Liver (tissue), 9 donors: ENCODE measurements around the gene PRDM1. TPM values are rescaled to one million over a fixed set of nuclear protein-coding genes. Genes with fewer than 3 reads are reported as not detected.

ENCODE experiments used
- DNase-seq: peaks from one replicate; pipeline ENCODE4 v3.0.0-alpha.2; 2017; ENCODE audit warnings: low spot score
- H3K27ac ChIP-seq, 2 donors: one replicate each; pipeline ENCODE4 v1.7.0; 2013; ENCODE audit warnings: inconsistent platforms in 2 of 2, low read length in 2 of 2, control low read depth in 1 of 2, low read depth in 1 of 2, mild to moderate bottlenecking in 1 of 2
- H3K27me3 ChIP-seq, 4 donors: one replicate each; pipeline versions ENCODE4 v1.6.1 to v1.7.0; 2013; ENCODE audit warnings: low read length in 3 of 4, inconsistent platforms in 1 of 4, mild to moderate bottlenecking in 1 of 4, moderate library complexity in 1 of 4; ENCODE audit not compliant: control insufficient read depth in 4 of 4, insufficient read depth in 4 of 4
- H3K36me3 ChIP-seq, 4 donors: one replicate each; pipeline versions ENCODE4 v1.6.1 to v1.7.0; 2013; ENCODE audit warnings: low read length in 3 of 4, mild to moderate bottlenecking in 3 of 4, low read depth in 1 of 4, moderate library complexity in 1 of 4; ENCODE audit not compliant: control insufficient read depth in 4 of 4, insufficient read depth in 3 of 4
- H3K4me1 ChIP-seq, 4 donors: one replicate each; pipeline versions ENCODE4 v1.6.1 to v1.7.0; 2013; ENCODE audit warnings: low read length in 3 of 4, mild to moderate bottlenecking in 3 of 4, moderate library complexity in 1 of 4; ENCODE audit not compliant: control insufficient read depth in 4 of 4, insufficient read depth in 4 of 4
- H3K4me3 ChIP-seq, 3 donors: one replicate each; pipeline versions ENCODE4 v1.6.1 to v1.7.0; 2013; ENCODE audit warnings: low read length in 3 of 3, control low read depth in 1 of 3, low read depth in 1 of 3, mild to moderate bottlenecking in 1 of 3
- H3K9ac ChIP-seq, 2 donors: one replicate each; pipeline ENCODE4 v1.7.0; 2013; ENCODE audit warnings: low read length in 2 of 2, mild to moderate bottlenecking in 2 of 2, moderate library complexity in 2 of 2, control low read depth in 1 of 2, low read depth in 1 of 2
- H3K9me3 ChIP-seq, 4 donors: one replicate each; pipeline versions ENCODE4 v1.6.1 to v1.7.0; 2013; ENCODE audit warnings: low read length in 3 of 4; ENCODE audit not compliant: control insufficient read depth in 4 of 4
- EGR1 ChIP-seq, 2 donors: IDR thresholded peaks; 2 replicates each; pipeline ENCODE4 v1.6.1; 2016 to 2018; ENCODE audit warnings: antibody characterized with exemption in 2 of 2, low read depth in 2 of 2
- FOXA1 ChIP-seq: IDR thresholded peaks from 2 replicates; pipeline ENCODE4 v1.6.1; 2016; ENCODE audit warnings: antibody characterized with exemption
- GABPA ChIP-seq, 2 donors: IDR thresholded peaks in 1 of 2; conservative IDR thresholded peaks in 1 of 2; 2 replicates each; pipeline ENCODE4 v1.6.1; 2016; ENCODE audit warnings: antibody characterized with exemption in 2 of 2, mild to moderate bottlenecking in 1 of 2, moderate library complexity in 1 of 2
- HNF4A ChIP-seq, 2 donors: conservative IDR thresholded peaks; 2 replicates each; pipeline ENCODE4 v1.6.1; 2016; ENCODE audit warnings: antibody characterized with exemption in 2 of 2, mild to moderate bottlenecking in 2 of 2
- HNF4G ChIP-seq: IDR thresholded peaks from 2 replicates; pipeline ENCODE4 v1.6.1; 2016; ENCODE audit warnings: antibody characterized with exemption
- JUND ChIP-seq, 2 donors: IDR thresholded peaks; 2 replicates each; pipeline ENCODE4 v1.6.1; 2016; ENCODE audit warnings: antibody characterized with exemption in 2 of 2
- NR2F2 ChIP-seq: IDR thresholded peaks from 2 replicates; pipeline ENCODE4 v1.6.1; 2016; ENCODE audit warnings: antibody characterized with exemption
- RAD21 ChIP-seq, 2 donors: IDR thresholded peaks; 2 replicates each; pipeline ENCODE4 v1.6.1; 2016; ENCODE audit warnings: antibody characterized with exemption in 2 of 2, mild to moderate bottlenecking in 2 of 2
- RXRA ChIP-seq, 2 donors: IDR thresholded peaks; 2 replicates each; pipeline ENCODE4 v1.6.1; 2017 to 2018; ENCODE audit warnings: antibody characterized with exemption in 2 of 2, mild to moderate bottlenecking in 1 of 2
- SP1 ChIP-seq: IDR thresholded peaks from 2 replicates; pipeline ENCODE4 v1.6.1; 2018; ENCODE audit warnings: antibody characterized with exemption, mild to moderate bottlenecking
- YY1 ChIP-seq: IDR thresholded peaks from 2 replicates; pipeline ENCODE4 v1.6.1; 2016; ENCODE audit warnings: antibody characterized with exemption, mild to moderate bottlenecking
- WGBS: extraction: QIAGEN DNeasy Blood & Tissue Kit; methylation state at CpG from one replicate; pipeline ENCODE4 v1.1.7; 2013; 5-methylcytosine and 5-hydroxymethylcytosine counted together
- polyA plus RNA-seq, 2 donors: library from polyadenylated mRNA; stranded (reverse) in 1 of 2; unstranded in 1 of 2; fragments of 200-250 nt in 1 of 2; fragments of >200 nt in 1 of 2; fragmentation: Nextera tagmentation in 1 of 2; extraction: Ambion mirVana in 1 of 2; gene quantifications; one replicate each; pipeline versions ENCODE4 v1.2.1 to v1.2.3, GENCODE V29; 2013 to 2015
- total RNA-seq, 2 donors: library from RNA; depleted of rRNA; stranded (reverse); fragments of >200 nt; gene quantifications; one replicate each; pipeline ENCODE4 v1.2.3, GENCODE V29; 2014
- TF ChIP-seq, protein P1 (sequence below): IDR thresholded peaks from 2 replicates; pipeline ENCODE4 v1.6.1; 2016; ENCODE audit warnings: antibody characterized with exemption
- TF ChIP-seq, protein P2 (sequence below): fragments of 150-350 bp; IDR thresholded peaks from 2 replicates; pipeline ENCODE4 v1.5.1; 2017; ENCODE audit warnings: improper control_type of control experiment, low read depth, low read length; ENCODE audit not compliant: missing input control
- TF ChIP-seq, protein P3 (sequence below): IDR thresholded peaks from 2 replicates; pipeline ENCODE4 v1.6.1; 2016; ENCODE audit warnings: antibody characterized with exemption
- TF ChIP-seq, protein P4 (sequence below): IDR thresholded peaks from 2 replicates; pipeline ENCODE4 v1.6.1; 2016; ENCODE audit warnings: antibody characterized with exemption, mild to moderate bottlenecking
- donor health status: healthy.
- donor health status: healthy.
- donor health status: healthy.
- donor health status: healthy.
- donor health status: healthy.

The PRDM1 gene
- total and polyA plus RNA-seq, 4 donors = 0.37 to 2.8 (median 0.65) TPM

DNA sequence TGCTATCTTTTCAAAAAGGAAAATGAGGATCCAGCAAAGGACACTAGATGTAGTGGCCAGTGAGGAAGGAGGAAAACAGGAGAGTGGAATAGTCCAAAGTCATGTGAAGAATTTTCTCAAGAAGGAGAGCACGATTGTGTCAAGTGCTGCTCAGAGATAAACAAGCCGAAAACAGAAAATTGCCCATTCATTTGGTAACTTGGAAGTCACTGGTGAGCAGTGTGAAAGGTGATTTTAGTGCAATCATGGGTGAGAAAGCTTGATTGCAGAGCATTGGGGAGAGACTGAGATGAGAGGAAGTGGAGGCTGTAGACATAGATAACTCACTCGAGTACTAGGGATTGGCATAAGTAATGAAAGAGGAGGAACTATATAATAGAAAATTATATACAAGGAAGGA is 26.0 kb upstream of the PRDM1 start:
- Histone ChIP-seq H3K9me3 (no peaks in the 10 kb centered on the region), H3K4me3 (no peak overlapping the region), H3K36me3 (no peaks in the 10 kb centered on the region), H3K27ac (no peak overlapping the region), H3K4me1 (peaks cover 0 to 4% (median 0%) of the 10 kb centered on the region in 4 donors), H3K27me3 (peaks cover 0 to 8% (median 0%) of the 10 kb centered on the region in 4 donors), H3K9ac (no peak overlapping the region)
- DNase-seq = no peak
- 70% methylated on average over 3 of the region's 3 CpGs for WGBS
- no peak for TF ChIP-seq SP1
- no peak for TF ChIP-seq RAD21 (IDR thresholded peaks at IDR 0.05)
- TF ChIP-seq, protein P1, sequence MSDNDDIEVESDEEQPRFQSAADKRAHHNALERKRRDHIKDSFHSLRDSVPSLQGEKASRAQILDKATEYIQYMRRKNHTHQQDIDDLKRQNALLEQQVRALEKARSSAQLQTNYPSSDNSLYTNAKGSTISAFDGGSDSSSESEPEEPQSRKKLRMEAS = no peak
- TF ChIP-seq HNF4A (conservative IDR thresholded peaks at IDR 0.05) = no peak
- no peak for TF ChIP-seq JUND (IDR thresholded peaks at IDR 0.05)
- TF ChIP-seq, protein P2, sequence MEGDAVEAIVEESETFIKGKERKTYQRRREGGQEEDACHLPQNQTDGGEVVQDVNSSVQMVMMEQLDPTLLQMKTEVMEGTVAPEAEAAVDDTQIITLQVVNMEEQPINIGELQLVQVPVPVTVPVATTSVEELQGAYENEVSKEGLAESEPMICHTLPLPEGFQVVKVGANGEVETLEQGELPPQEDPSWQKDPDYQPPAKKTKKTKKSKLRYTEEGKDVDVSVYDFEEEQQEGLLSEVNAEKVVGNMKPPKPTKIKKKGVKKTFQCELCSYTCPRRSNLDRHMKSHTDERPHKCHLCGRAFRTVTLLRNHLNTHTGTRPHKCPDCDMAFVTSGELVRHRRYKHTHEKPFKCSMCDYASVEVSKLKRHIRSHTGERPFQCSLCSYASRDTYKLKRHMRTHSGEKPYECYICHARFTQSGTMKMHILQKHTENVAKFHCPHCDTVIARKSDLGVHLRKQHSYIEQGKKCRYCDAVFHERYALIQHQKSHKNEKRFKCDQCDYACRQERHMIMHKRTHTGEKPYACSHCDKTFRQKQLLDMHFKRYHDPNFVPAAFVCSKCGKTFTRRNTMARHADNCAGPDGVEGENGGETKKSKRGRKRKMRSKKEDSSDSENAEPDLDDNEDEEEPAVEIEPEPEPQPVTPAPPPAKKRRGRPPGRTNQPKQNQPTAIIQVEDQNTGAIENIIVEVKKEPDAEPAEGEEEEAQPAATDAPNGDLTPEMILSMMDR = no peak
- no peak for TF ChIP-seq EGR1 (IDR thresholded peaks at IDR 0.05; ENCODE audit: low read depth in 2 of 2)
- no peak for TF ChIP-seq YY1
- TF ChIP-seq, protein P3, sequence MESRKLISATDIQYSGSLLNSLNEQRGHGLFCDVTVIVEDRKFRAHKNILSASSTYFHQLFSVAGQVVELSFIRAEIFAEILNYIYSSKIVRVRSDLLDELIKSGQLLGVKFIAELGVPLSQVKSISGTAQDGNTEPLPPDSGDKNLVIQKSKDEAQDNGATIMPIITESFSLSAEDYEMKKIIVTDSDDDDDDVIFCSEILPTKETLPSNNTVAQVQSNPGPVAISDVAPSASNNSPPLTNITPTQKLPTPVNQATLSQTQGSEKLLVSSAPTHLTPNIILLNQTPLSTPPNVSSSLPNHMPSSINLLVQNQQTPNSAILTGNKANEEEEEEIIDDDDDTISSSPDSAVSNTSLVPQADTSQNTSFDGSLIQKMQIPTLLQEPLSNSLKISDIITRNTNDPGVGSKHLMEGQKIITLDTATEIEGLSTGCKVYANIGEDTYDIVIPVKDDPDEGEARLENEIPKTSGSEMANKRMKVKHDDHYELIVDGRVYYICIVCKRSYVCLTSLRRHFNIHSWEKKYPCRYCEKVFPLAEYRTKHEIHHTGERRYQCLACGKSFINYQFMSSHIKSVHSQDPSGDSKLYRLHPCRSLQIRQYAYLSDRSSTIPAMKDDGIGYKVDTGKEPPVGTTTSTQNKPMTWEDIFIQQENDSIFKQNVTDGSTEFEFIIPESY = no peak
- TF ChIP-seq, protein P4, sequence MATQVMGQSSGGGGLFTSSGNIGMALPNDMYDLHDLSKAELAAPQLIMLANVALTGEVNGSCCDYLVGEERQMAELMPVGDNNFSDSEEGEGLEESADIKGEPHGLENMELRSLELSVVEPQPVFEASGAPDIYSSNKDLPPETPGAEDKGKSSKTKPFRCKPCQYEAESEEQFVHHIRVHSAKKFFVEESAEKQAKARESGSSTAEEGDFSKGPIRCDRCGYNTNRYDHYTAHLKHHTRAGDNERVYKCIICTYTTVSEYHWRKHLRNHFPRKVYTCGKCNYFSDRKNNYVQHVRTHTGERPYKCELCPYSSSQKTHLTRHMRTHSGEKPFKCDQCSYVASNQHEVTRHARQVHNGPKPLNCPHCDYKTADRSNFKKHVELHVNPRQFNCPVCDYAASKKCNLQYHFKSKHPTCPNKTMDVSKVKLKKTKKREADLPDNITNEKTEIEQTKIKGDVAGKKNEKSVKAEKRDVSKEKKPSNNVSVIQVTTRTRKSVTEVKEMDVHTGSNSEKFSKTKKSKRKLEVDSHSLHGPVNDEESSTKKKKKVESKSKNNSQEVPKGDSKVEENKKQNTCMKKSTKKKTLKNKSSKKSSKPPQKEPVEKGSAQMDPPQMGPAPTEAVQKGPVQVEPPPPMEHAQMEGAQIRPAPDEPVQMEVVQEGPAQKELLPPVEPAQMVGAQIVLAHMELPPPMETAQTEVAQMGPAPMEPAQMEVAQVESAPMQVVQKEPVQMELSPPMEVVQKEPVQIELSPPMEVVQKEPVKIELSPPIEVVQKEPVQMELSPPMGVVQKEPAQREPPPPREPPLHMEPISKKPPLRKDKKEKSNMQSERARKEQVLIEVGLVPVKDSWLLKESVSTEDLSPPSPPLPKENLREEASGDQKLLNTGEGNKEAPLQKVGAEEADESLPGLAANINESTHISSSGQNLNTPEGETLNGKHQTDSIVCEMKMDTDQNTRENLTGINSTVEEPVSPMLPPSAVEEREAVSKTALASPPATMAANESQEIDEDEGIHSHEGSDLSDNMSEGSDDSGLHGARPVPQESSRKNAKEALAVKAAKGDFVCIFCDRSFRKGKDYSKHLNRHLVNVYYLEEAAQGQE = no peak
- TF ChIP-seq HNF4G = no peak
- TF ChIP-seq NR2F2 = no peak

DNA sequence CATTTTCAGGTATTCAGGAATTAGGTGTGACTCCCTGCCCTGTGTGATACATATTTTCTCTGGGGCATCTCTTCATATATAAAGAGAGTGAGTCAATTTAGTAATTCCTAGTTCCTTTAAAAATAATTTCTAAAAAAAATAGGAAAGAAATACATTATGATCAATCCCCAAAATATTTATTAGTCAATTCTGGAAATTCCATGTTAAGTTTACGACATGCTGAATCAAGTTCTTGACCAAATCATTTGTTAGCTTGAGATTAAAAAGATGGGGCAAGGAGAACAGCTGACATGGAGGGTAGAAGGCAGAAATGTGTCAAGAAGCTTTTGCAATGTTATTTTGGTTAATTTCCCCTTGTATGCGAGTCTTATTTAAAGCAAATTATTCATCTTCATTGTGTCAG is 22.7 kb upstream of the PRDM1 start:
- H3K27me3 ChIP-seq = peaks cover 0 to 14% (median 0%) of the 10 kb centered on the region in 4 donors
- TF ChIP-seq RAD21 (IDR thresholded peaks at IDR 0.05) (no peak), NR2F2 (no peak), RXRA (IDR thresholded peaks at IDR 0.05) (no peak), GABPA (IDR thresholded peaks at IDR 0.05 in 1 of 2, conservative IDR thresholded peaks at IDR 0.05 in 1 of 2) (no peak), FOXA1 (no peak), YY1 (no peak), SP1 (no peak), HNF4A (conservative IDR thresholded peaks at IDR 0.05) (no peak), HNF4G (no peak)
- TF ChIP-seq, protein P2 = no peak
- TF ChIP-seq, protein P4 = no peak
- no peak overlapping the region for H3K4me3 ChIP-seq
- no peak overlapping the region for H3K27ac ChIP-seq
- H3K9ac ChIP-seq = no peak overlapping the region
- WGBS = 89% methylated on average over 2 of the region's 2 CpGs
- H3K9me3 ChIP-seq = no peaks in the 10 kb centered on the region
- no peak for DNase-seq
- H3K4me1 ChIP-seq = no peaks in the 10 kb centered on the region
- H3K36me3 ChIP-seq = no peaks in the 10 kb centered on the region
